ENCODE data around the gene TRIP10. TPM values are rescaled to one million over a fixed set of nuclear protein-coding genes. Genes with fewer than 3 reads are reported as not detected.

Gene TRIP10
- total and polyA plus RNA-seq, 9 donors, result 35.5 to 63.8 (median 55.5) TPM

- DNase-seq, result no peak
- H3K9me3 ChIP-seq (replicated peaks; ENCODE audit: control insufficient read depth, low read depth, low read length), result no peaks in the 10 kb centered on the region
- no peaks in the 10 kb centered on the region for H3K27me3 ChIP-seq (ENCODE audit: control insufficient read depth, insufficient read depth, low read length)
- no peak overlapping the region for H3K4me3 ChIP-seq (ENCODE audit: low read length)
- H3K36me3 ChIP-seq (ENCODE audit: control insufficient read depth, insufficient read depth, low read length), result peaks cover 28% of the 10 kb centered on the region
- peaks cover 28% of the 10 kb centered on the region for H3K4me1 ChIP-seq (ENCODE audit: control insufficient read depth, insufficient read depth, low read length)
- no peak overlapping the region for H3K27ac ChIP-seq (ENCODE audit: low read length)
- WGBS (ENCODE audit: insufficient coverage), result 73% methylated on average over 11 of the region's 20 CpGs
These were observed 5.3 kb upstream of the TRIP10 start for GRCh38 chr19:6734096-6734696.

DNA sequence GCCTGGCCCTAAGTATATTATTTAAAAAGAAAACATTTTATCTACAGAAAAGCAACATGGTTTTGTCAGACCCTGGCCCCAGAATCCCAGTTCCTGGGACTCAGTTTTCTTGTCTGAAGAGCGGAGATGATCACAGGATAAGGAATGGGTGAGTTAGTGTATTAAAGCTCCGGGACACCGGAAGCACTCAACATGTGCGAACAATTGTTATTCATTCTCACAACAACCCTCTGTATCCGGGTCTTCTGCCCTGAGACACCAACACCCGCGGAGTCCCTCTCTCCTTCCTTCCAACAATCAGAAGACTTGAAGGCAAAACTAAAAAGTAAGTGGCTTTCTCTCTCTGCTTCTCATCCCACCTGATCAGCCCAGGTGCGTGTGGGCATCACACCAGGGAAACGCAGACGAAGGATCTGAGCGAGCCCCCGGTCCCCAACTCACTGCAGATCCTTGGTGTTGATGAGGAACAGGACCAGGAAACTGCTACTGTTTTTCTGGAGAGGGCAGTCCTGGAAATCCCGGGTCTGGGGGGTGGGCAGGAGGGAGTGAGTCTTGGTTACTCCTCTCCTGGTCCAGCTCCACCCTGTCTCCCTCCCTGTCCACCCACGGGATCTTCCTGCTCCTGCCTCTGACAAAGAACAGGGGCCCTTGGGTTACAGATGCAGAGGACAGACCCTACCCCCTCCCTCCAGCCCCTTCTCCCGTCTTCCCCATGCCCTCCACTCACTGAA, 4.1 kb upstream of the TRIP10 start:
- WGBS (ENCODE audit: insufficient coverage), result 59% methylated on average over 2 of the region's 15 CpGs
- H3K4me1 ChIP-seq (ENCODE audit: control insufficient read depth, insufficient read depth, low read length), result peaks cover 36% of the 10 kb centered on the region
- H3K36me3 ChIP-seq (ENCODE audit: control insufficient read depth, insufficient read depth, low read length), result peaks cover 28% of the 10 kb centered on the region
- no peak overlapping the region for H3K4me3 ChIP-seq (ENCODE audit: low read length)
- no peaks in the 10 kb centered on the region for H3K27me3 ChIP-seq (ENCODE audit: control insufficient read depth, insufficient read depth, low read length)
- peak overlapping the region; percentile 98 for H3K27ac ChIP-seq (ENCODE audit: low read length)
- H3K9me3 ChIP-seq (replicated peaks; ENCODE audit: control insufficient read depth, low read depth, low read length), result no peaks in the 10 kb centered on the region
- no peak for DNase-seq

GRCh38 chr19:6736169-6736916, 3.1 kb upstream of the TRIP10 start:
- WGBS (ENCODE audit: insufficient coverage), result 26% methylated on average over 15 of the region's 25 CpGs

GRCh38 chr19:6736917-6737283, 2.6 kb upstream of the TRIP10 start:
- no peaks in the 10 kb centered on the region for H3K27me3 ChIP-seq (ENCODE audit: control insufficient read depth, insufficient read depth, low read length)
- peak overlapping the region; percentile 83 for H3K4me3 ChIP-seq (ENCODE audit: low read length)
- DNase-seq, result no peak
- peaks cover 22% of the 10 kb centered on the region for H3K36me3 ChIP-seq (ENCODE audit: control insufficient read depth, insufficient read depth, low read length)
- no peaks in the 10 kb centered on the region for H3K9me3 ChIP-seq (replicated peaks; ENCODE audit: control insufficient read depth, low read depth, low read length)
- WGBS (ENCODE audit: insufficient coverage), result 1% methylated on average over 10 of the region's 16 CpGs
- H3K4me1 ChIP-seq (ENCODE audit: control insufficient read depth, insufficient read depth, low read length), result peaks cover 43% of the 10 kb centered on the region
- peak overlapping the region; percentile 98 for H3K27ac ChIP-seq (ENCODE audit: low read length)

More at GRCh38 chr19:6736169-6736916, 3.1 kb upstream of the TRIP10 start:
- Histone ChIP-seq H3K4me3 (ENCODE audit: low read length) (peak overlapping the region; percentile 83), H3K36me3 (ENCODE audit: control insufficient read depth, insufficient read depth, low read length) (peaks cover 24% of the 10 kb centered on the region), H3K9me3 (replicated peaks; ENCODE audit: control insufficient read depth, low read depth, low read length) (no peaks in the 10 kb centered on the region), H3K4me1 (ENCODE audit: control insufficient read depth, insufficient read depth, low read length) (peaks cover 43% of the 10 kb centered on the region), H3K27ac (ENCODE audit: low read length) (peak overlapping the region; percentile 98), H3K27me3 (ENCODE audit: control insufficient read depth, insufficient read depth, low read length) (no peaks in the 10 kb centered on the region)
- DNase-seq, result peak; percentile 90

DNA sequence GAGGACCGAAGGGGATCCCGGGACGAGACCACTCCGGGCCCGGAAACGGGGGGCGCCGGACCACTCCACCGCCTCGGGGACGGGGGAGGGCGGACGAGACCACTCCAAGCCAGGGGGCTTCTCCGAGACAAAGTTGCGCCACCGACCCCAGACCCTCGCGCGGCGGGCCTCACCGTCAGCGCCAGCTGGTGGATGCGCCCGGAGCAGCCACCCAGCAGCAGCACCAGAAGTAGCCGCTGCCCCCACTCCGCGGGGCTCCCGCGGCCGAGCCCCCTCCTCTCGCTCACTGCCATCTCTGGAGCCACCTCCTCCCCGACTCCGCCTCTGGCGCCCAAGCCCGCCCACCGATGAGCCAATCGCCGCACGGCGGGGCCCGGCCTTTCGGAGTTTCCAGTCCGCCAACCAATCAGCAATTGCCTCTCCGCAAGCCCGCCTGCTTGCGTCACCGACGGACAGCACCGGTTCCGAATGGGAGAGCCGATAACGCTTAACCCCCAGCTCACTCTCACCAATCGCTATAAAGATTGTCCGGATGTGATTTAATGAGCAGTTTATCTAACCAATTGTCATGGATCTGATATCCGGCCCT, 2.1 kb upstream of the TRIP10 start, which contains the start of gene GPR108:
Gene GPR108, minus strand, starts transcription at position 297 of the 589 bp plus-strand sequence. Its CDS starts 4 bp downstream, at position 293.
- H3K4me1 ChIP-seq (ENCODE audit: control insufficient read depth, insufficient read depth, low read length), result peaks cover 44% of the 10 kb centered on the region
- under 1% methylated on average over 49 of the region's 55 CpGs for WGBS (ENCODE audit: insufficient coverage)
- peak within 1 kb of the TSS; percentile 98 for H3K27ac ChIP-seq (ENCODE audit: low read length)
- peaks cover 18% of the 10 kb centered on the region for H3K36me3 ChIP-seq (ENCODE audit: control insufficient read depth, insufficient read depth, low read length)
- H3K27me3 ChIP-seq (ENCODE audit: control insufficient read depth, insufficient read depth, low read length), result no peaks in the 10 kb centered on the region
- peak; percentile 100 for DNase-seq
- H3K9me3 ChIP-seq (replicated peaks; ENCODE audit: control insufficient read depth, low read depth, low read length), result no peaks in the 10 kb centered on the region
- H3K4me3 ChIP-seq (ENCODE audit: low read length), result peak within 1 kb of the TSS; percentile 83

DNA sequence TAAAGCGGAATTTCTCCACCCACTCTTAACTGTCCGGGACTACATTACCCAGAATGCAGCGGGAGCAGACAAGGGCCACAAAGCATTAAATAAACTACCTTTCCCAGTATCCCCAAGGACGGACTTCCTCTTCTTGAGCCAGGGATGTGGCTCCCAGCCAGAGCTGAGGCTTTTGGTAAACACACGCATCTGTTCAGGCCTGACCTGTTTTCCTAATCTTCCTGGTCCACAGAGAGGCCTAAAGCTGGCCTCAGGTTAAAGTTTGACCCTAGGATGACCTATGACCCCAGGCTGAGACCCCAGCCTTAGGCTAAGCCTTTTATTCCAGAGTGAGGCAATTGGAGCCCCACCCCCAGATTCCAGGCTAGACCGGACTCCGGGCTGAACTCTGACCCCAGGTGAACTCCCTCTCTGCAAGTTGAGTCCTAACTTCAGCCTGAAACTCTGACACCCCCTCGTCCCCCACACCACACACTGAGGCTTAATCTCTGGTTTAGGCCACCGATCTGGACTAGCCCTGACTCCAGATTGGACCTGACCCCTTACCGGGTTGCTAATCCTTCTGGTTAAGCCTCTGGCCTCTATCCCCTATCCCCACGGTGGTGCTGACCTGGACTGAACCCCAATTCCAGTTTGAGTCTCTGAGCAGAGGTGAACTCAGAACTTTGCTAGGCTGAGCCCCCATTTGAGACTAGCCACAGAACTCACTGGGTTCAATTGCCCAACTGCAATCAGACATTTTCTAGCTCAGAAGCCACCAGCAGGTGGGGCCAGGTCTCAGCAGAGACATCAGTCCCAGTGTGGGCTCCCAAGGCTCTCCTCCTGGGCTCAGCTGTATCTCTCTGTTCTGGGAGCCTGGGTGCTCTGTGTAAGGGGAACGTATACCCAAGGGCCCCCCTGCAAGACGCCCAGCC, 1.4 kb upstream of the TRIP10 start:
- Histone ChIP-seq H3K4me3 (ENCODE audit: low read length) (no peak overlapping the region), H3K4me1 (ENCODE audit: control insufficient read depth, insufficient read depth, low read length) (peaks cover 52% of the 10 kb centered on the region), H3K36me3 (ENCODE audit: control insufficient read depth, insufficient read depth, low read length) (peaks cover 18% of the 10 kb centered on the region), H3K27me3 (ENCODE audit: control insufficient read depth, insufficient read depth, low read length) (no peaks in the 10 kb centered on the region), H3K27ac (ENCODE audit: low read length) (peak overlapping the region; percentile 97), H3K9me3 (replicated peaks; ENCODE audit: control insufficient read depth, low read depth, low read length) (no peaks in the 10 kb centered on the region)
- DNase-seq, result peak; percentile 88
- WGBS (ENCODE audit: insufficient coverage), result 14% methylated on average over 11 of the region's 13 CpGs

DNA sequence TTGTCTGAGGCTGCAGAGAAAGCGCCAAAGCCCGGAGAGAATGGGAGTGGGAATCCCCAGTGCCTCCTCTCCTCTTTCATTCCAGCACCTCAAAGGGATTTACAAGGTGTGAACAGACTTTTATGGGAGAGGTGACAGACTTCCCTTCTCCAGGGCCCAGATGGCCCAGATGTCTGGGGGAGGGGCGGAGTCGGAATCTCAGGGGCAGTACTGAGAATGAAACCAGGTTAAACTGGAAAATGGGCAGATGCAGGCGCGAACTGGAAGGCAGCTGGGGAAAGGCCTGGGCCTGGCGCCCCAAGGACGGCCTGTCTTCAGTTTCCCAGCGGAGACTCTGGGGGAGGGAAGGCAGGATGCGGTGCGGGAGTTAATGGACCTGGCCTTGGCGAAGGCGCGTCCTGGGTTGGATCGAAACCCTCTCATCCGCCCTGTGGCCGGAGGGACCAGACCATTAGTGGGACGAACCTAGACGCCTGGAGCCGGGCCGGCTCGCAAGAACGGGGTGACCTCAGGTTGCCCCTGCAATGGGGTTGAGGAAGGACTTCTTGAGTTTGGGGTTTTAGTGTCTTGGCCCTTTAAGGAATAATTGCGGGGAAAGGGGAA, 592 bp upstream of the TRIP10 start:
- Histone ChIP-seq H3K27ac (ENCODE audit: low read length) (peak overlapping the region; percentile 97), H3K4me1 (ENCODE audit: control insufficient read depth, insufficient read depth, low read length) (peaks cover 56% of the 10 kb centered on the region), H3K27me3 (ENCODE audit: control insufficient read depth, insufficient read depth, low read length) (no peaks in the 10 kb centered on the region), H3K36me3 (ENCODE audit: control insufficient read depth, insufficient read depth, low read length) (peaks cover 19% of the 10 kb centered on the region), H3K9me3 (replicated peaks; ENCODE audit: control insufficient read depth, low read depth, low read length) (no peaks in the 10 kb centered on the region), H3K4me3 (ENCODE audit: low read length) (peak overlapping the region; percentile 43)
- no peak for DNase-seq
- 8% methylated on average over 22 of the region's 24 CpGs for whole genome bisulfite sequencing (ENCODE audit: insufficient coverage)

- WGBS (ENCODE audit: insufficient coverage), result 0% methylated on average over 7 of the region's 34 CpGs
- peak; percentile 62 for DNase-seq
- H3K9me3 ChIP-seq (replicated peaks; ENCODE audit: control insufficient read depth, low read depth, low read length), result no peaks in the 10 kb centered on the region
These were observed 556 bp downstream of the TRIP10 start for GRCh38 chr19:6739883-6740588.

More at GRCh38 chr19:6739883-6740588, 556 bp downstream of the TRIP10 start:
- Histone ChIP-seq H3K4me3 (ENCODE audit: low read length) (peak overlapping the region; percentile 93), H3K4me1 (ENCODE audit: control insufficient read depth, insufficient read depth, low read length) (peaks cover 66% of the 10 kb centered on the region), H3K27me3 (ENCODE audit: control insufficient read depth, insufficient read depth, low read length) (no peaks in the 10 kb centered on the region), H3K27ac (ENCODE audit: low read length) (peak overlapping the region; percentile 93), H3K36me3 (ENCODE audit: control insufficient read depth, insufficient read depth, low read length) (peaks cover 29% of the 10 kb centered on the region)

Data from muscle of leg (tissue), 11 donors.